G401 (cell line): ENCODE measurements around the gene EGLN1. TPM values are rescaled to one million over a fixed set of nuclear protein-coding genes. Genes with fewer than 3 reads are reported as not detected.

ENCODE experiments used
- total RNA-seq: library from RNA; depleted of rRNA; stranded (reverse); fragments of >200 nt; shearing (Covaris generic); gene quantifications from 2 replicates; pipeline ENCODE4 v1.2.3, GENCODE V29; 2014; rRNA removed

The EGLN1 gene
- total RNA-seq, 1 experiment from 2014 or later = 21.6 TPM

Other genes starting within 250 kb of the EGLN1 start
- 77.1 and 81.0 TPM in 2 replicates for gene GNPAT, start 181.1 kb downstream of the EGLN1 start, total RNA-seq
- gene EXOC8, start 84.4 kb downstream of the EGLN1 start, total RNA-seq = 8.6 and 10.9 TPM in 2 replicates
- 6.9 and 12.0 TPM in 2 replicates for gene SPRTN, start 84.0 kb downstream of the EGLN1 start, total RNA-seq
- gene TSNAX, start 106.4 kb upstream of the EGLN1 start, total RNA-seq = 27.4 and 28.0 TPM in 2 replicates
- gene DISC1, start 204.5 kb upstream of the EGLN1 start, total RNA-seq = 3.1 and 6.1 TPM in 2 replicates